H1 (cell line): ENCODE results near the gene CBARP.

Experiments used
- CREB1 ChIP-seq: IDR thresholded peaks from 2 replicates; pipeline ENCODE4 v1.6.1; 2012; ENCODE audit warnings: inconsistent platforms
- EZH2 ChIP-seq: fragments of 200-600 bp; sonication (generic); IDR thresholded peaks from 2 replicates; pipeline ENCODE4 v1.7.1; 2012; ENCODE audit warnings: low read depth, mild to moderate bottlenecking, moderate library complexity, low read length, inconsistent platforms; ENCODE audit not compliant: severe bottlenecking
- FOSL1 ChIP-seq: IDR thresholded peaks from 2 replicates; pipeline ENCODE4 v1.6.1; 2011; ENCODE audit warnings: mild to moderate bottlenecking, low read depth, low read length, moderate library complexity; ENCODE audit not compliant: insufficient read depth
- POLR2A ChIP-seq, 2 experiments: IDR thresholded peaks; 1 replicate in 1 of 2; 2 replicates in 1 of 2; pipeline ENCODE4 v1.6.1; 2011; ENCODE audit warnings: low read depth in 2 of 2, low read length in 2 of 2, mild to moderate bottlenecking in 2 of 2; ENCODE audit errors: control extremely low read depth in 1 of 2

GRCh38 chr19:1229056-1229923, 8.5 kb downstream of the CBARP start:
- no peak for TF ChIP-seq POLR2A (IDR thresholded peaks at IDR 0.05; ENCODE audit: control extremely low read depth in 1 of 2, low read depth in 2 of 2, low read length in 2 of 2)
- no peak for TF ChIP-seq EZH2
- TF ChIP-seq FOSL1: no peak
- TF ChIP-seq CREB1: no peak
